GM23338 (cell line): ENCODE data around the gene BCL2.

Experiments used
- CREB1 ChIP-seq: fragments of 250-450 bp; sonication (Bioruptor Pico); IDR thresholded peaks from 2 replicates; pipeline ENCODE4 v1.5.0; 2020; ENCODE audit warnings: low read depth, mild to moderate bottlenecking, moderate library complexity
- EZH2 ChIP-seq: fragments of 200-600 bp; sonication (generic); IDR thresholded peaks from one replicate; pipeline ENCODE4 v1.8.0; 2017; ENCODE audit warnings: antibody characterized with exemption, mild to moderate bottlenecking, low read depth; ENCODE audit not compliant: unreplicated experiment
- EZH2phosphoT487 ChIP-seq: fragments of 200-600 bp; sonication (generic); IDR thresholded peaks from one replicate; pipeline ENCODE4 v1.8.1; 2018; ENCODE audit warnings: antibody characterized with exemption; ENCODE audit not compliant: unreplicated experiment
- JUNB ChIP-seq: IDR thresholded peaks from one replicate; pipeline ENCODE4 v1.6.1; 2016; ENCODE audit warnings: antibody characterized with exemption; ENCODE audit not compliant: unreplicated experiment
- NANOG ChIP-seq: IDR thresholded peaks from 2 replicates; pipeline ENCODE4 v1.6.1; 2016; ENCODE audit warnings: antibody characterized with exemption, borderline replicate concordance
- POLR2AphosphoS5 ChIP-seq: IDR thresholded peaks from 2 replicates; pipeline ENCODE4 v1.6.1; 2016; ENCODE audit warnings: antibody characterized with exemption, low read depth
- REST ChIP-seq: IDR thresholded peaks from one replicate; pipeline ENCODE4 v1.6.1; 2018; ENCODE audit warnings: antibody characterized with exemption; ENCODE audit not compliant: unreplicated experiment
- STAT1 ChIP-seq: IDR thresholded peaks from one replicate; pipeline ENCODE4 v1.6.1; 2016; ENCODE audit warnings: antibody characterized with exemption; ENCODE audit not compliant: unreplicated experiment
- ZNF114 ChIP-seq: fragments of 250-450 bp; sonication (Bioruptor Pico); IDR thresholded peaks from 2 replicates; pipeline ENCODE4 v1.5.0; 2020; ENCODE audit warnings: mild to moderate bottlenecking, moderate library complexity
- ZNF331 ChIP-seq: fragments of 250-450 bp; sonication (Bioruptor Pico); IDR thresholded peaks from 2 replicates; pipeline ENCODE4 v1.5.0; 2020; ENCODE audit warnings: low read depth, mild to moderate bottlenecking, moderate library complexity
- ZNF462 ChIP-seq: fragments of 250-450 bp; sonication (Bioruptor Pico); IDR thresholded peaks from 2 replicates; pipeline ENCODE4 v1.5.0; 2020; ENCODE audit warnings: mild to moderate bottlenecking, moderate library complexity
- TF ChIP-seq, protein P1 (sequence below), 2 experiments: fragments of 200-600 bp in 1 of 2; sonication (generic) in 1 of 2; conservative IDR thresholded peaks; 2 replicates each; pipeline versions ENCODE4 v1.5.1 to v1.6.1; 2016 to 2017; ENCODE audit warnings: antibody characterized with exemption in 2 of 2, low read depth in 2 of 2, mild to moderate bottlenecking in 2 of 2, moderate library complexity in 1 of 2
- TF ChIP-seq, protein P2 (sequence below): IDR thresholded peaks from 2 replicates; pipeline ENCODE4 v1.6.1; 2016; ENCODE audit warnings: antibody characterized with exemption

GRCh38 chr18:63098018-63098981, 221.3 kb downstream of the BCL2 start:
- TF ChIP-seq, protein P1, sequence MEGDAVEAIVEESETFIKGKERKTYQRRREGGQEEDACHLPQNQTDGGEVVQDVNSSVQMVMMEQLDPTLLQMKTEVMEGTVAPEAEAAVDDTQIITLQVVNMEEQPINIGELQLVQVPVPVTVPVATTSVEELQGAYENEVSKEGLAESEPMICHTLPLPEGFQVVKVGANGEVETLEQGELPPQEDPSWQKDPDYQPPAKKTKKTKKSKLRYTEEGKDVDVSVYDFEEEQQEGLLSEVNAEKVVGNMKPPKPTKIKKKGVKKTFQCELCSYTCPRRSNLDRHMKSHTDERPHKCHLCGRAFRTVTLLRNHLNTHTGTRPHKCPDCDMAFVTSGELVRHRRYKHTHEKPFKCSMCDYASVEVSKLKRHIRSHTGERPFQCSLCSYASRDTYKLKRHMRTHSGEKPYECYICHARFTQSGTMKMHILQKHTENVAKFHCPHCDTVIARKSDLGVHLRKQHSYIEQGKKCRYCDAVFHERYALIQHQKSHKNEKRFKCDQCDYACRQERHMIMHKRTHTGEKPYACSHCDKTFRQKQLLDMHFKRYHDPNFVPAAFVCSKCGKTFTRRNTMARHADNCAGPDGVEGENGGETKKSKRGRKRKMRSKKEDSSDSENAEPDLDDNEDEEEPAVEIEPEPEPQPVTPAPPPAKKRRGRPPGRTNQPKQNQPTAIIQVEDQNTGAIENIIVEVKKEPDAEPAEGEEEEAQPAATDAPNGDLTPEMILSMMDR (conservative IDR thresholded peaks at IDR 0.05; ENCODE audit: low read depth in 2 of 2), result no peak
- TF ChIP-seq EZH2, result no peak
- no peak for TF ChIP-seq JUNB
- TF ChIP-seq REST, result no peak
- no peak for TF ChIP-seq STAT1
- TF ChIP-seq POLR2AphosphoS5, result no peak
- no peak for TF ChIP-seq CREB1
- TF ChIP-seq EZH2phosphoT487, result no peak
- TF ChIP-seq ZNF462 (CRISPR knock-in tag), result no peak
- TF ChIP-seq ZNF114, result no peak
- TF ChIP-seq, protein P2, sequence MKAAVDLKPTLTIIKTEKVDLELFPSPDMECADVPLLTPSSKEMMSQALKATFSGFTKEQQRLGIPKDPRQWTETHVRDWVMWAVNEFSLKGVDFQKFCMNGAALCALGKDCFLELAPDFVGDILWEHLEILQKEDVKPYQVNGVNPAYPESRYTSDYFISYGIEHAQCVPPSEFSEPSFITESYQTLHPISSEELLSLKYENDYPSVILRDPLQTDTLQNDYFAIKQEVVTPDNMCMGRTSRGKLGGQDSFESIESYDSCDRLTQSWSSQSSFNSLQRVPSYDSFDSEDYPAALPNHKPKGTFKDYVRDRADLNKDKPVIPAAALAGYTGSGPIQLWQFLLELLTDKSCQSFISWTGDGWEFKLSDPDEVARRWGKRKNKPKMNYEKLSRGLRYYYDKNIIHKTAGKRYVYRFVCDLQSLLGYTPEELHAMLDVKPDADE, result no peak
- TF ChIP-seq NANOG, result no peak
- no peak for TF ChIP-seq ZNF331
